ENCODE data around the gene SKIC3.

SKIC3 gene

GRCh38 chr5:95524423-95524822 lies 30.4 kb downstream of the SKIC3 start:
- H3K4me3 ChIP-seq (ENCODE audit: low read depth, low read length): no peak overlapping the region
- TF ChIP-seq CTCF (IDR thresholded peaks at IDR 0.05; ENCODE audit: low read depth, low read length): no peak
- no peak for DNase-seq (ENCODE audit: low read depth, low spot score)
- in situ Hi-C loops (cut with HindIII; ENCODE audit: low sequenced_read_pairs): no loop called here

GRCh38 chr5:95520206-95520605 lies 34.6 kb downstream of the SKIC3 start:
- TF ChIP-seq CTCF (IDR thresholded peaks at IDR 0.05; ENCODE audit: low read depth, low read length): no peak
- in situ Hi-C loops (cut with HindIII; ENCODE audit: low sequenced_read_pairs): no loop called here
- H3K4me3 ChIP-seq (ENCODE audit: low read depth, low read length): no peak overlapping the region
- DNase-seq (ENCODE audit: low read depth, low spot score): no peak

GRCh38 chr5:95519681-95520080 lies 35.1 kb downstream of the SKIC3 start:
- no peak overlapping the region for H3K4me3 ChIP-seq (ENCODE audit: low read depth, low read length)
- DNase-seq (ENCODE audit: low read depth, low spot score): no peak
- TF ChIP-seq CTCF (IDR thresholded peaks at IDR 0.05; ENCODE audit: low read depth, low read length): no peak
- in situ Hi-C loops (cut with HindIII; ENCODE audit: low sequenced_read_pairs): no loop called here

GRCh38 chr5:95519151-95519550 lies 35.6 kb downstream of the SKIC3 start:
- no peak overlapping the region for H3K4me3 ChIP-seq (ENCODE audit: low read depth, low read length)
- no peak for TF ChIP-seq CTCF (IDR thresholded peaks at IDR 0.05; ENCODE audit: low read depth, low read length)
- DNase-seq (ENCODE audit: low read depth, low spot score): no peak
- in situ Hi-C loops (cut with HindIII; ENCODE audit: low sequenced_read_pairs): no loop called here

GRCh38 chr5:95518417-95518816 lies 36.4 kb downstream of the SKIC3 start:
- DNase-seq (ENCODE audit: low read depth, low spot score): no peak
- H3K4me3 ChIP-seq (ENCODE audit: low read depth, low read length): no peak overlapping the region
- TF ChIP-seq CTCF (IDR thresholded peaks at IDR 0.05; ENCODE audit: low read depth, low read length): no peak
- in situ Hi-C loops (cut with HindIII; ENCODE audit: low sequenced_read_pairs): no loop called here

- in situ Hi-C loops (cut with HindIII; ENCODE audit: low sequenced_read_pairs): no loop called here
- H3K4me3 ChIP-seq (ENCODE audit: low read depth, low read length): no peak overlapping the region
- TF ChIP-seq CTCF (IDR thresholded peaks at IDR 0.05; ENCODE audit: low read depth, low read length): no peak
- no peak for DNase-seq (ENCODE audit: low read depth, low spot score)
Measured at GRCh38 chr5:95511606-95512005, 43.2 kb downstream of the SKIC3 start.

GRCh38 chr5:95508550-95508949 lies 46.2 kb downstream of the SKIC3 start:
- no peak overlapping the region for H3K4me3 ChIP-seq (ENCODE audit: low read depth, low read length)
- no peak for DNase-seq (ENCODE audit: low read depth, low spot score)
- in situ Hi-C loops (cut with HindIII; ENCODE audit: low sequenced_read_pairs): no loop called here
- no peak for TF ChIP-seq CTCF (IDR thresholded peaks at IDR 0.05; ENCODE audit: low read depth, low read length)

Data from astrocyte of the spinal cord (primary cell).